Measurements from ENCODE around the gene AGBL1.

The AGBL1 gene

GRCh38 chr15:86879250-86880229 is 799.9 kb downstream of the AGBL1 start:
- H3K9ac ChIP-seq (ENCODE audit: low read depth, low read length): no peak overlapping the region
- no peaks in the 10 kb centered on the region for H3K4me1 ChIP-seq (ENCODE audit: control insufficient read depth, insufficient read depth, low read length)
- no peaks in the 10 kb centered on the region for H3K27me3 ChIP-seq (ENCODE audit: control insufficient read depth, insufficient read depth, low read length)
- H3K4me3 ChIP-seq (ENCODE audit: low read depth, low read length): no peak overlapping the region
- H3K36me3 ChIP-seq (ENCODE audit: control insufficient read depth, insufficient read depth, low read length): no peaks in the 10 kb centered on the region
- H3K9me3 ChIP-seq (ENCODE audit: control insufficient read depth, insufficient read depth, low read length): no peaks in the 10 kb centered on the region

GRCh38 chr15:86885616-86886015 is 805.9 kb downstream of the AGBL1 start:
- Histone ChIP-seq H3K27me3 (ENCODE audit: control insufficient read depth, insufficient read depth, low read length) (no peaks in the 10 kb centered on the region), H3K36me3 (ENCODE audit: control insufficient read depth, insufficient read depth, low read length) (no peaks in the 10 kb centered on the region), H3K9me3 (ENCODE audit: control insufficient read depth, insufficient read depth, low read length) (no peaks in the 10 kb centered on the region), H3K4me3 (ENCODE audit: low read depth, low read length) (no peak overlapping the region), H3K4me1 (ENCODE audit: control insufficient read depth, insufficient read depth, low read length) (no peaks in the 10 kb centered on the region), H3K9ac (ENCODE audit: low read depth, low read length) (no peak overlapping the region)

- Histone ChIP-seq H3K4me3 (ENCODE audit: low read depth, low read length) (no peak overlapping the region), H3K9ac (ENCODE audit: low read depth, low read length) (no peak overlapping the region), H3K9me3 (ENCODE audit: control insufficient read depth, insufficient read depth, low read length) (no peaks in the 10 kb centered on the region), H3K4me1 (ENCODE audit: control insufficient read depth, insufficient read depth, low read length) (peaks cover 5% of the 10 kb centered on the region), H3K27me3 (ENCODE audit: control insufficient read depth, insufficient read depth, low read length) (no peaks in the 10 kb centered on the region), H3K36me3 (ENCODE audit: control insufficient read depth, insufficient read depth, low read length) (no peaks in the 10 kb centered on the region)
Measured at GRCh38 chr15:86892774-86893449, 813.2 kb downstream of the AGBL1 start.

GRCh38 chr15:86894269-86894668 is 814.6 kb downstream of the AGBL1 start:
- Histone ChIP-seq H3K9me3 (ENCODE audit: control insufficient read depth, insufficient read depth, low read length) (no peaks in the 10 kb centered on the region), H3K4me3 (ENCODE audit: low read depth, low read length) (no peak overlapping the region), H3K36me3 (ENCODE audit: control insufficient read depth, insufficient read depth, low read length) (no peaks in the 10 kb centered on the region), H3K27me3 (ENCODE audit: control insufficient read depth, insufficient read depth, low read length) (no peaks in the 10 kb centered on the region), H3K4me1 (ENCODE audit: control insufficient read depth, insufficient read depth, low read length) (peaks cover 5% of the 10 kb centered on the region), H3K9ac (ENCODE audit: low read depth, low read length) (no peak overlapping the region)

- Histone ChIP-seq H3K4me1 (ENCODE audit: control insufficient read depth, insufficient read depth, low read length) (no peaks in the 10 kb centered on the region), H3K36me3 (ENCODE audit: control insufficient read depth, insufficient read depth, low read length) (no peaks in the 10 kb centered on the region), H3K9me3 (ENCODE audit: control insufficient read depth, insufficient read depth, low read length) (no peaks in the 10 kb centered on the region), H3K27me3 (ENCODE audit: control insufficient read depth, insufficient read depth, low read length) (no peaks in the 10 kb centered on the region), H3K9ac (ENCODE audit: low read depth, low read length) (no peak overlapping the region), H3K4me3 (ENCODE audit: low read depth, low read length) (no peak overlapping the region)
Measured at GRCh38 chr15:86903642-86904421, 824.2 kb downstream of the AGBL1 start.

- no peaks in the 10 kb centered on the region for H3K36me3 ChIP-seq (ENCODE audit: control insufficient read depth, insufficient read depth, low read length)
- H3K9ac ChIP-seq (ENCODE audit: low read depth, low read length): no peak overlapping the region
- no peak overlapping the region for H3K4me3 ChIP-seq (ENCODE audit: low read depth, low read length)
- H3K27me3 ChIP-seq (ENCODE audit: control insufficient read depth, insufficient read depth, low read length): no peaks in the 10 kb centered on the region
- H3K4me1 ChIP-seq (ENCODE audit: control insufficient read depth, insufficient read depth, low read length): no peaks in the 10 kb centered on the region
- no peaks in the 10 kb centered on the region for H3K9me3 ChIP-seq (ENCODE audit: control insufficient read depth, insufficient read depth, low read length)
Measured at GRCh38 chr15:86905625-86906256, 826.1 kb downstream of the AGBL1 start.

GRCh38 chr15:86906376-86906775 is 826.7 kb downstream of the AGBL1 start:
- Histone ChIP-seq H3K27me3 (ENCODE audit: control insufficient read depth, insufficient read depth, low read length) (no peaks in the 10 kb centered on the region), H3K36me3 (ENCODE audit: control insufficient read depth, insufficient read depth, low read length) (no peaks in the 10 kb centered on the region), H3K9me3 (ENCODE audit: control insufficient read depth, insufficient read depth, low read length) (no peaks in the 10 kb centered on the region), H3K4me3 (ENCODE audit: low read depth, low read length) (no peak overlapping the region), H3K4me1 (ENCODE audit: control insufficient read depth, insufficient read depth, low read length) (no peaks in the 10 kb centered on the region), H3K9ac (ENCODE audit: low read depth, low read length) (no peak overlapping the region)

GRCh38 chr15:86911022-86911421 is 831.4 kb downstream of the AGBL1 start:
- Histone ChIP-seq H3K4me3 (ENCODE audit: low read depth, low read length) (no peak overlapping the region), H3K4me1 (ENCODE audit: control insufficient read depth, insufficient read depth, low read length) (no peaks in the 10 kb centered on the region), H3K9me3 (ENCODE audit: control insufficient read depth, insufficient read depth, low read length) (no peaks in the 10 kb centered on the region), H3K9ac (ENCODE audit: low read depth, low read length) (no peak overlapping the region), H3K36me3 (ENCODE audit: control insufficient read depth, insufficient read depth, low read length) (no peaks in the 10 kb centered on the region), H3K27me3 (ENCODE audit: control insufficient read depth, insufficient read depth, low read length) (peaks cover 3% of the 10 kb centered on the region)

- no peaks in the 10 kb centered on the region for H3K9me3 ChIP-seq (ENCODE audit: control insufficient read depth, insufficient read depth, low read length)
- no peak overlapping the region for H3K9ac ChIP-seq (ENCODE audit: low read depth, low read length)
Measured at GRCh38 chr15:86912661-86913060, 833.0 kb downstream of the AGBL1 start.

GRCh38 chr15:86915811-86916331 is 836.2 kb downstream of the AGBL1 start:
- H3K4me1 ChIP-seq (ENCODE audit: control insufficient read depth, insufficient read depth, low read length): peaks cover 3% of the 10 kb centered on the region
- no peaks in the 10 kb centered on the region for H3K36me3 ChIP-seq (ENCODE audit: control insufficient read depth, insufficient read depth, low read length)
- no peaks in the 10 kb centered on the region for H3K9me3 ChIP-seq (ENCODE audit: control insufficient read depth, insufficient read depth, low read length)
- no peak overlapping the region for H3K4me3 ChIP-seq (ENCODE audit: low read depth, low read length)
- H3K9ac ChIP-seq (ENCODE audit: low read depth, low read length): no peak overlapping the region
- peaks cover 3% of the 10 kb centered on the region for H3K27me3 ChIP-seq (ENCODE audit: control insufficient read depth, insufficient read depth, low read length)

More at GRCh38 chr15:86912661-86913060, 833.0 kb downstream of the AGBL1 start:
- H3K36me3 ChIP-seq (ENCODE audit: control insufficient read depth, insufficient read depth, low read length): no peaks in the 10 kb centered on the region
- H3K4me1 ChIP-seq (ENCODE audit: control insufficient read depth, insufficient read depth, low read length): peaks cover 3% of the 10 kb centered on the region
- no peak overlapping the region for H3K4me3 ChIP-seq (ENCODE audit: low read depth, low read length)
- peaks cover 3% of the 10 kb centered on the region for H3K27me3 ChIP-seq (ENCODE audit: control insufficient read depth, insufficient read depth, low read length)
